Chondrocyte (in vitro differentiated cells): Measurements from ENCODE around the gene TREM1. TPM values are rescaled to one million over a fixed set of nuclear protein-coding genes. Genes with fewer than 3 reads are reported as not detected.
"Not testable (repeated sequence)": the region's sequence is repeated elsewhere in the genome, so short reads cannot be mapped to it uniquely, and the experiment has no call there.

Experiments used
- DNase-seq: peaks from one replicate; pipeline ENCODE4 v3.0.0; 2021; ENCODE audit warnings: mixed read lengths, low spot score
- H3K27ac Mint-ChIP-seq: one replicate; pipeline ENCODE4 v1.8.0; 2021; ENCODE audit warnings: mild to moderate bottlenecking, moderate library complexity, mixed read lengths; ENCODE audit not compliant: unreplicated experiment
- H3K27me3 Mint-ChIP-seq: 2 replicates; pipeline ENCODE4 v1.8.0; 2021; ENCODE audit warnings: low read depth, mixed read lengths
- H3K36me3 Mint-ChIP-seq: 2 replicates; pipeline ENCODE4 v1.8.0; 2021; ENCODE audit warnings: low read depth, mixed read lengths
- H3K4me1 Mint-ChIP-seq: 2 replicates; pipeline ENCODE4 v1.8.0; 2021; ENCODE audit warnings: low read depth, mild to moderate bottlenecking, mixed read lengths
- H3K4me3 Mint-ChIP-seq: one replicate; pipeline ENCODE4 v1.8.0; 2021; ENCODE audit warnings: mild to moderate bottlenecking, moderate library complexity, mixed read lengths; ENCODE audit not compliant: unreplicated experiment
- H3K9me3 Mint-ChIP-seq: 2 replicates; pipeline ENCODE4 v1.8.0; 2021; ENCODE audit warnings: low read depth, mixed read lengths
- CTCF ChIP-seq: fragments of 200-600 bp; sonication (generic); IDR thresholded peaks from 2 replicates; pipeline ENCODE4 v1.5.0; 2021; ENCODE audit warnings: antibody characterized with exemption, mild to moderate bottlenecking, moderate library complexity
- total RNA-seq: library from RNA; stranded (reverse); gene quantifications from 3 replicates; pipeline ENCODE4 v1.2.1, GENCODE V29; 2021

Gene TREM1
- total RNA-seq, 1 donor from 2014 or later, result 0.25 TPM

- peaks cover 11% of the 10 kb centered on the region for H3K4me1 Mint-ChIP-seq
- H3K36me3 Mint-ChIP-seq, result no peaks in the 10 kb centered on the region
- no peak overlapping the region for H3K27ac Mint-ChIP-seq
- H3K9me3 Mint-ChIP-seq, result no peaks in the 10 kb centered on the region
- peaks cover 61% of the 10 kb centered on the region for H3K27me3 Mint-ChIP-seq
- no peak for TF ChIP-seq CTCF
- DNase-seq, result no peak
- no peak overlapping the region for H3K4me3 Mint-ChIP-seq
These were observed 28.7 kb upstream of the TREM1 start for GRCh38 chr6:41315203-41315602.

- peaks cover 38% of the 10 kb centered on the region for H3K27me3 Mint-ChIP-seq
- no peaks in the 10 kb centered on the region for H3K36me3 Mint-ChIP-seq
- peaks cover 6% of the 10 kb centered on the region for H3K9me3 Mint-ChIP-seq
- DNase-seq, result no peak
- TF ChIP-seq CTCF, result peak; percentile 84
- H3K27ac Mint-ChIP-seq, result no peak overlapping the region
- H3K4me3 Mint-ChIP-seq, result no peak overlapping the region
- H3K4me1 Mint-ChIP-seq, result no peaks in the 10 kb centered on the region
These were observed 19.8 kb upstream of the TREM1 start for GRCh38 chr6:41306187-41306854.

- Mint-ChIP-seq H3K4me1 (no peaks in the 10 kb centered on the region), H3K27ac (no peak overlapping the region), H3K4me3 (no peak overlapping the region), H3K36me3 (peaks cover 1% of the 10 kb centered on the region), H3K9me3 (peaks cover 16% of the 10 kb centered on the region), H3K27me3 (peaks cover 38% of the 10 kb centered on the region)
- no peak for TF ChIP-seq CTCF
- no peak for DNase-seq
These were observed 16.2 kb upstream of the TREM1 start for GRCh38 chr6:41302638-41303037.

- H3K27ac Mint-ChIP-seq, result no peak overlapping the region
- H3K9me3 Mint-ChIP-seq, result peaks cover 18% of the 10 kb centered on the region
- no peak for TF ChIP-seq CTCF
- no peak overlapping the region for H3K4me3 Mint-ChIP-seq
- DNase-seq, result no peak
- peaks cover 39% of the 10 kb centered on the region for H3K27me3 Mint-ChIP-seq
- H3K36me3 Mint-ChIP-seq, result peaks cover 1% of the 10 kb centered on the region
- H3K4me1 Mint-ChIP-seq, result no peaks in the 10 kb centered on the region
These were observed 12.5 kb upstream of the TREM1 start for GRCh38 chr6:41298785-41299502.

- not testable (repeated sequence) for H3K36me3 Mint-ChIP-seq, DNase-seq, H3K27ac Mint-ChIP-seq, H3K4me3 Mint-ChIP-seq, H3K4me1 Mint-ChIP-seq
- peaks cover 16% of the 10 kb centered on the region for H3K9me3 Mint-ChIP-seq
- H3K27me3 Mint-ChIP-seq, result peaks cover 36% of the 10 kb centered on the region
These were observed 10.8 kb upstream of the TREM1 start for GRCh38 chr6:41297248-41297647.
